ENCODE data around the gene CDH13. TPM values are rescaled to one million over a fixed set of nuclear protein-coding genes. Genes with fewer than 3 reads are reported as not detected.

CDH13 gene
- total RNA-seq, 4 donors from 2014 or later = 6.4 to 19.7 (median 11.7) TPM

DNA sequence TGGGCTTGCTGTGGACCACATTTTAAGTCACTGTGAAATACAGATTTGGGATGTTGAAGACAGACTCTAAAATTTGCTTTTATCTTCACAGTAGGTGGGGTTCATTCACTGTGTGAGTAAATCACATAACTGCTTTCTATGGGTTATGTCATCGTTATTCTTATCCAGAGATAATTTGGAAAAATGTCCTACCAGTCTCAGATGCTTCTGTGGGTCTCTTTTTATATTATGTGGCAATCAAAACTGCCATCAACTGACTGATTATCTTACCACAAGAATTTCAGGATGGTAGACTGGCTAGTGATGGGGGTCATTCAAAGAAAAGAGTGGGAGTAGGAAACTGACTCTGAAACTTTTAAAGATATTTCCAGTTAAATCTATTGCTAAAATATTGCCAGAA is 1184.1 kb downstream of the CDH13 start:
- no peak for TF ChIP-seq CTCF (IDR thresholded peaks at IDR 0.05; ENCODE audit: low read depth)

- TF ChIP-seq CTCF (IDR thresholded peaks at IDR 0.05; ENCODE audit: low read depth) = no peak
These were observed 1187.3 kb downstream of the CDH13 start for GRCh38 chr16:83813823-83814658.

GRCh38 chr16:83814659-83814985 is 1187.9 kb downstream of the CDH13 start:
- no peak for TF ChIP-seq CTCF (IDR thresholded peaks at IDR 0.05; ENCODE audit: low read depth)

- TF ChIP-seq CTCF (IDR thresholded peaks at IDR 0.05; ENCODE audit: low read depth) = no peak
These were observed 1190.3 kb downstream of the CDH13 start for GRCh38 chr16:83817022-83817421.

GRCh38 chr16:83818276-83818675 is 1191.5 kb downstream of the CDH13 start:
- no peak for TF ChIP-seq CTCF (IDR thresholded peaks at IDR 0.05; ENCODE audit: low read depth)

DNA sequence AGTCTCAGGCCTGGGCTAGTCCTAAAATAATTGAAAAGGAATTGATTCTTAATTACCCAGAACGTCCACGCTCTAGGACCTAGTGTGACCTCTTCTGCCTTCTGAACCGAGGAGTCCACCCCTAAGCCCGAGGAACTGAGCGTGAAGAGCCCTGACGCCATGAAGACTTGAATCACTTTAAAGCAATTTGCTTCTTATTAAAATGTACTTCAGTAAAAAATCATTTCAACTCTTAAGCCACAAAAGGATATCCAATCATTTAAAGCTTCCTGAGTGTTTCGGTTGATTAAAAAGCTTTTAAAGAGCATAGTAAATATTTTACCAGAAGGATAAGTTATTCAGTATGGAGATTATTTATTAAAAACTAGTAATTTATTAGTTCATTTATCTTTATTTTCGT is 1192.6 kb downstream of the CDH13 start:
- TF ChIP-seq CTCF (IDR thresholded peaks at IDR 0.05; ENCODE audit: low read depth) = no peak

GRCh38 chr16:83826146-83826913 is 1199.6 kb downstream of the CDH13 start:
- TF ChIP-seq CTCF (IDR thresholded peaks at IDR 0.05; ENCODE audit: low read depth) = no peak
